ENCODE results near the gene RHEB.
A peak's percentile ranks its signal among the peaks of the same experiment; 100 is the strongest.

RHEB gene

GRCh38 chr7:151468217-151469018 is 51.3 kb downstream of the RHEB start:
- Histone ChIP-seq H3K9me3 (replicated peaks in 1 of 11) (peaks cover 28 to 44% (median 31%) of the 10 kb centered on the region in 11 experiments), H3K36me3 (peaks cover 95 to 100% (median 98%) of the 10 kb centered on the region in 11 experiments), H3K27me3 (no peaks in the 10 kb centered on the region), H3K4me1 (peaks cover 0 to 23% (median 12%) of the 10 kb centered on the region in 10 experiments; a peak in 10 of 20 replicates), H3K9ac (no peak overlapping the region), H3K27ac (no peak overlapping the region; a peak in 1 of 22 replicates), H3K4me3 (no peak overlapping the region), H4K20me1 (peaks cover 23 to 65% (median 35%) of the 10 kb centered on the region in 11 experiments; a peak in 18 of 22 replicates), H3K4me2 (no peak overlapping the region)
- no peak for TF ChIP-seq Cebpa-rat (IDR thresholded peaks at IDR 0.05)

- no peak overlapping the region for H3K27ac ChIP-seq
- peaks cover 67 to 84% (median 80%) of the 10 kb centered on the region in 11 experiments for H3K36me3 ChIP-seq
These were observed 54.5 kb downstream of the RHEB start for GRCh38 chr7:151465169-151465568.

GRCh38 chr7:151462306-151462779 is 57.4 kb downstream of the RHEB start:
- Histone ChIP-seq H4K20me1 (peaks cover 0 to 24% (median 3%) of the 10 kb centered on the region in 11 experiments; a peak in 9 of 22 replicates), H3K9me3 (replicated peaks in 1 of 11) (peaks cover 42 to 54% (median 47%) of the 10 kb centered on the region in 11 experiments), H3K27me3 (no peaks in the 10 kb centered on the region), H3K36me3 (peaks cover 39 to 55% (median 52%) of the 10 kb centered on the region in 11 experiments), H3K9ac (no peak overlapping the region), H3K4me1 (peaks cover 0 to 2% (median under 1%) of the 10 kb centered on the region in 10 experiments; a peak in 4 of 20 replicates), H3K27ac (no peak overlapping the region), H3K4me3 (no peak overlapping the region), H3K4me2 (no peak overlapping the region)
- no peak for TF ChIP-seq Cebpa-rat (IDR thresholded peaks at IDR 0.05)

More at GRCh38 chr7:151465169-151465568, 54.5 kb downstream of the RHEB start:
- H3K4me3 ChIP-seq, result 0 out of 20 replicates have a peak overlapping the region, but pooled peaks of 2 of the 10 experiments have one; percentile 11 to 14
- H3K27me3 ChIP-seq, result no peaks in the 10 kb centered on the region
- H3K4me1 ChIP-seq, result peaks cover 0 to 7% (median 0%) of the 10 kb centered on the region in 10 experiments; a peak in 3 of 20 replicates
- TF ChIP-seq Cebpa-rat (IDR thresholded peaks at IDR 0.05), result no peak
- peaks cover 6 to 40% (median 17%) of the 10 kb centered on the region in 11 experiments; a peak in 15 of 22 replicates for H4K20me1 ChIP-seq
- H3K9me3 ChIP-seq (replicated peaks in 1 of 11), result peaks cover 42 to 59% (median 49%) of the 10 kb centered on the region in 11 experiments
- no peak overlapping the region for H3K4me2 ChIP-seq
- H3K9ac ChIP-seq, result no peak overlapping the region

GRCh38 chr7:151461942-151462230 is 57.8 kb downstream of the RHEB start:
- Histone ChIP-seq H3K36me3 (peaks cover 34 to 51% (median 47%) of the 10 kb centered on the region in 11 experiments), H3K27ac (no peak overlapping the region), H3K4me1 (peaks cover 0 to 6% (median 5%) of the 10 kb centered on the region in 10 experiments; a peak in 16 of 20 replicates), H3K4me2 (no peak overlapping the region), H3K9ac (no peak overlapping the region), H3K4me3 (no peak overlapping the region), H4K20me1 (peaks cover 0 to 20% (median 0%) of the 10 kb centered on the region in 11 experiments; a peak in 4 of 22 replicates), H3K9me3 (replicated peaks in 1 of 11) (peaks cover 42 to 50% (median 45%) of the 10 kb centered on the region in 11 experiments), H3K27me3 (no peaks in the 10 kb centered on the region)
- TF ChIP-seq Cebpa-rat (IDR thresholded peaks at IDR 0.05), result no peak

GRCh38 chr7:151461096-151461941 is 58.4 kb downstream of the RHEB start:
- peaks cover 0 to 18% (median 0%) of the 10 kb centered on the region in 11 experiments; a peak in 3 of 22 replicates for H4K20me1 ChIP-seq
- H3K4me3 ChIP-seq, result no peak overlapping the region
- no peaks in the 10 kb centered on the region for H3K27me3 ChIP-seq
- H3K4me1 ChIP-seq, result peaks cover 0 to 12% (median 10%) of the 10 kb centered on the region in 10 experiments; a peak in 16 of 20 replicates
- TF ChIP-seq Cebpa-rat (IDR thresholded peaks at IDR 0.05), result no peak
- peaks cover 40 to 48% (median 43%) of the 10 kb centered on the region in 11 experiments for H3K9me3 ChIP-seq (replicated peaks in 1 of 11)
- no peak overlapping the region for H3K27ac ChIP-seq
- H3K9ac ChIP-seq, result no peak overlapping the region
- no peak overlapping the region for H3K4me2 ChIP-seq
- H3K36me3 ChIP-seq, result peaks cover 31 to 47% (median 43%) of the 10 kb centered on the region in 11 experiments

- H3K9me3 ChIP-seq (replicated peaks in 1 of 11), result peaks cover 33 to 40% (median 35%) of the 10 kb centered on the region in 11 experiments
- H3K9ac ChIP-seq, result no peak overlapping the region
- peaks cover 0 to 14% (median 10%) of the 10 kb centered on the region in 10 experiments; a peak in 16 of 20 replicates for H3K4me1 ChIP-seq
- H3K27ac ChIP-seq, result no peak overlapping the region
- peaks cover 0 to 15% (median 0%) of the 10 kb centered on the region in 11 experiments; a peak in 3 of 22 replicates for H4K20me1 ChIP-seq
- H3K36me3 ChIP-seq, result peaks cover 22 to 38% (median 34%) of the 10 kb centered on the region in 11 experiments
- H3K27me3 ChIP-seq, result no peaks in the 10 kb centered on the region
- no peak for TF ChIP-seq Cebpa-rat (IDR thresholded peaks at IDR 0.05)
- no peak overlapping the region for H3K4me2 ChIP-seq
- H3K4me3 ChIP-seq, result no peak overlapping the region
These were observed 59.2 kb downstream of the RHEB start for GRCh38 chr7:151460474-151460855.

- Histone ChIP-seq H3K9me3 (replicated peaks in 1 of 11) (peaks cover 27 to 35% (median 29%) of the 10 kb centered on the region in 11 experiments), H3K27me3 (no peaks in the 10 kb centered on the region), H3K36me3 (peaks cover 16 to 33% (median 28%) of the 10 kb centered on the region in 11 experiments), H3K9ac (no peak overlapping the region), H3K27ac (no peak overlapping the region), H3K4me2 (no peak overlapping the region), H3K4me1 (peaks cover 0 to 14% (median 10%) of the 10 kb centered on the region in 10 experiments; a peak in 16 of 20 replicates), H3K4me3 (no peak overlapping the region), H4K20me1 (peaks cover 0 to 15% (median 0%) of the 10 kb centered on the region in 11 experiments; a peak in 3 of 22 replicates)
- TF ChIP-seq Cebpa-rat (IDR thresholded peaks at IDR 0.05), result no peak
These were observed 59.8 kb downstream of the RHEB start for GRCh38 chr7:151459726-151460473.

GRCh38 chr7:151457534-151457933 is 62.2 kb downstream of the RHEB start:
- H3K9me3 ChIP-seq (replicated peaks in 1 of 11), result peaks cover 3 to 11% (median 5%) of the 10 kb centered on the region in 11 experiments
- H3K4me2 ChIP-seq, result peak overlapping the region in 5 of 11 experiments; percentile 5 to 69 (median 22); a peak in 1 of 22 replicates
- H3K9ac ChIP-seq, result no peak overlapping the region
- H3K4me3 ChIP-seq, result no peak overlapping the region
- TF ChIP-seq Cebpa-rat (IDR thresholded peaks at IDR 0.05), result no peak
- H3K27me3 ChIP-seq, result no peaks in the 10 kb centered on the region
- H4K20me1 ChIP-seq, result peaks cover 0 to 15% (median 0%) of the 10 kb centered on the region in 11 experiments; a peak in 3 of 22 replicates
- H3K4me1 ChIP-seq, result peaks cover 0 to 18% (median 10%) of the 10 kb centered on the region in 10 experiments; a peak in 16 of 20 replicates
- H3K36me3 ChIP-seq, result peaks cover 0 to 10% (median 5%) of the 10 kb centered on the region in 11 experiments; a peak in 13 of 22 replicates
- H3K27ac ChIP-seq, result no peak overlapping the region

Measured in BLaER1 treated with 17β-estradiol and CSF1 and Interleukin-3, amounts not matched to agents 10 nM and 100 nM (cell line).